OCI-LY3 (cell line): ENCODE results near the gene LMX1A.

Experiments
- CTCF ChIP-seq: fragments of 200-600, 300-600 bp; sonication (generic); IDR thresholded peaks from 2 replicates; pipeline ENCODE4 v1.5.1; 2014; ENCODE audit warnings: antibody characterized with exemption, low read length, low read depth
- EZH2phosphoT487 ChIP-seq: fragments of 200-600 bp; shearing (Covaris generic); IDR thresholded peaks from 2 replicates; pipeline ENCODE4 v1.6.1; 2018; ENCODE audit warnings: antibody characterized with exemption, mixed run types, low read depth

GRCh38 chr1:165217958-165218357 is 138.6 kb downstream of the LMX1A start:
- no peak for TF ChIP-seq CTCF
- TF ChIP-seq EZH2phosphoT487 = no peak
